Right lobe of liver (tissue), 4 donors: Measurements from ENCODE around the gene METTL2A.
"Not testable (repeated sequence)": the region's sequence is repeated elsewhere in the genome, so short reads cannot be mapped to it uniquely, and the experiment has no call there.

Experiments
- POLR2A ChIP-seq: fragments of 450-650 bp; IDR thresholded peaks from one replicate; pipeline ENCODE4 v1.6.1; 2017; ENCODE audit warnings: antibody characterized with exemption, mild to moderate bottlenecking
- TF ChIP-seq, protein P1 (sequence below), 4 donors: fragments of 200-600 bp in 3 of 4; fragments of 450-650 bp in 1 of 4; IDR thresholded peaks; one replicate each; pipeline versions ENCODE4 v1.5.1 to v1.8.0; 2016 to 2022; ENCODE audit warnings: antibody characterized with exemption in 4 of 4, mild to moderate bottlenecking in 2 of 4
- donor health status: DM: no; HTN: no; CAD: no.
- donor health status: DM: no; HTN: no; CAD: no.
- donor health status: DM: no; HTN: yes; CAD: no.

DNA sequence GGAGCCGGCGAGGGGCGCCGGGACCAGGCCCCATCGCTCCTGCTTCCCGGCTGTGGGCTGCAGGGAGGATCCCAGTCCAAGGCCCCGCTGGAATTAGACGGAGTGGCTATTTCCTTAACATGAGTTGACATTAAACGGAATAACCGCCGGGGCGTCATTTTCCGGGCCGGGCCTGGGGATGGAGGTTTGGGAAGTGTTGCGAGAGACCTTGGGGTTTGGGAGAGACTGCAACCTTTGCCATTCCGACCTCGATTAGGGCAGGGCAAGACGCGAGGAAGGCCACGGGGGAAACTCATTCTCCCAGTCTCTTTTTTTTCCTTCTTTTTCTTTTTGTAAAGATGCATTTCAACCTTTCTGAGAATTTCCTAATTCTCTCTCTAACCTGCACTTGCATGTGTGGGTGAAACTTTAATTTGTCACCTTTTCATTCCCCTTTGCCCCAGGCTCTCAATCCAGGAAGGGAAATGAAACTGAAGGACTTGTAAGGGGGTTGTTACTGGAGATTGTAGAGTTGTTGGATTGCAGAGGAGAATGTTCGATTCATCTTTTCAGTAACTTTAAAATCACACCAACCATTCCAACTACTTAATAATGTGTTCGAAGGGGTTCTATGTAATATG is 56.1 kb downstream of the METTL2A start:
- TF ChIP-seq, protein P1, sequence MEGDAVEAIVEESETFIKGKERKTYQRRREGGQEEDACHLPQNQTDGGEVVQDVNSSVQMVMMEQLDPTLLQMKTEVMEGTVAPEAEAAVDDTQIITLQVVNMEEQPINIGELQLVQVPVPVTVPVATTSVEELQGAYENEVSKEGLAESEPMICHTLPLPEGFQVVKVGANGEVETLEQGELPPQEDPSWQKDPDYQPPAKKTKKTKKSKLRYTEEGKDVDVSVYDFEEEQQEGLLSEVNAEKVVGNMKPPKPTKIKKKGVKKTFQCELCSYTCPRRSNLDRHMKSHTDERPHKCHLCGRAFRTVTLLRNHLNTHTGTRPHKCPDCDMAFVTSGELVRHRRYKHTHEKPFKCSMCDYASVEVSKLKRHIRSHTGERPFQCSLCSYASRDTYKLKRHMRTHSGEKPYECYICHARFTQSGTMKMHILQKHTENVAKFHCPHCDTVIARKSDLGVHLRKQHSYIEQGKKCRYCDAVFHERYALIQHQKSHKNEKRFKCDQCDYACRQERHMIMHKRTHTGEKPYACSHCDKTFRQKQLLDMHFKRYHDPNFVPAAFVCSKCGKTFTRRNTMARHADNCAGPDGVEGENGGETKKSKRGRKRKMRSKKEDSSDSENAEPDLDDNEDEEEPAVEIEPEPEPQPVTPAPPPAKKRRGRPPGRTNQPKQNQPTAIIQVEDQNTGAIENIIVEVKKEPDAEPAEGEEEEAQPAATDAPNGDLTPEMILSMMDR (IDR thresholded peaks at IDR 0.05), result not testable (repeated sequence)
- TF ChIP-seq POLR2A, result not testable (repeated sequence)
